CD14-positive monocyte (primary cell): ENCODE results near the gene IRX4. TPM values are rescaled to one million over a fixed set of nuclear protein-coding genes. Genes with fewer than 3 reads are reported as not detected.
A peak's percentile ranks its signal among the peaks of the same experiment; 100 is the strongest.

ENCODE experiments used
- DNase-seq, 3 donors: peaks; one replicate each; pipeline ENCODE4 v3.0.0-alpha.2; 2011 to 2022
- H2AFZ ChIP-seq: 2 replicates; pipeline ENCODE4 v1.6.0; 2012; ENCODE audit warnings: mild to moderate bottlenecking, low read depth, low read length, inconsistent platforms; ENCODE audit not compliant: insufficient read depth, poor library complexity, severe bottlenecking
- H3K27ac ChIP-seq, 2 donors: 1 replicate in 1 of 2; 2 replicates in 1 of 2; pipeline ENCODE4 v1.5.1; 2012 to 2013; ENCODE audit warnings: low read length in 2 of 2, control low read depth in 1 of 2, inconsistent platforms in 1 of 2, low read depth in 1 of 2, mild to moderate bottlenecking in 1 of 2
- H3K27me3 ChIP-seq, 2 donors: one replicate each; pipeline versions ENCODE4 v1.6.0 to v1.6.1; 2011 to 2013; ENCODE audit warnings: low read length in 2 of 2; ENCODE audit not compliant: control insufficient read depth in 2 of 2, insufficient read depth in 2 of 2
- H3K36me3 ChIP-seq, 2 donors: replicated peaks in 1 of 2; 1 replicate in 1 of 2; 2 replicates in 1 of 2; pipeline versions ENCODE4 v1.5.1 to v1.6.1; 2012 to 2013; ENCODE audit warnings: low read length in 2 of 2, control low read depth in 1 of 2, inconsistent platforms in 1 of 2, mild to moderate bottlenecking in 1 of 2; ENCODE audit not compliant: insufficient read depth in 2 of 2, control insufficient read depth in 1 of 2
- H3K4me1 ChIP-seq, 2 donors: 1 replicate in 1 of 2; 2 replicates in 1 of 2; pipeline versions ENCODE4 v1.5.1 to v1.6.1; 2012 to 2013; ENCODE audit warnings: low read length in 2 of 2, control low read depth in 1 of 2, inconsistent platforms in 1 of 2, mild to moderate bottlenecking in 1 of 2, moderate library complexity in 1 of 2; ENCODE audit not compliant: insufficient read depth in 2 of 2, control insufficient read depth in 1 of 2
- H3K4me2 ChIP-seq: replicated peaks from 2 replicates; pipeline ENCODE3; 2012; ENCODE audit warnings: low read length, moderate library complexity, mild to moderate bottlenecking; ENCODE audit not compliant: poor library complexity, severe bottlenecking; ENCODE audit errors: extremely low read depth
- H3K4me3 ChIP-seq, 3 experiments: fragments of 200-600 bp in 1 of 3; sonication (generic) in 1 of 3; replicated peaks in 1 of 3; 1 replicate in 2 of 3; 2 replicates in 1 of 3; pipeline ENCODE4 v1.5.1; 2011 to 2013; ENCODE audit warnings: low read length in 3 of 3, mild to moderate bottlenecking in 3 of 3, control low read depth in 2 of 3, low read depth in 2 of 3, inconsistent platforms in 1 of 3, moderate library complexity in 1 of 3
- H3K79me2 ChIP-seq: 2 replicates; pipeline ENCODE4 v1.6.0; 2012; ENCODE audit warnings: mild to moderate bottlenecking, control low read depth, inconsistent platforms, low read length, moderate library complexity; ENCODE audit not compliant: insufficient read depth
- H3K9ac ChIP-seq: 2 replicates; pipeline ENCODE4 v1.6.0; 2017; ENCODE audit warnings: low read length, mild to moderate bottlenecking; ENCODE audit not compliant: insufficient read depth, poor library complexity, severe bottlenecking
- H3K9me3 ChIP-seq, 2 donors: replicated peaks in 1 of 2; 1 replicate in 1 of 2; 2 replicates in 1 of 2; pipeline versions ENCODE4 v1.5.1 to v1.6.1; 2012 to 2013; ENCODE audit warnings: low read length in 2 of 2, control low read depth in 1 of 2; ENCODE audit not compliant: control insufficient read depth in 1 of 2, insufficient read depth in 1 of 2
- H4K20me1 ChIP-seq: 2 replicates; pipeline ENCODE4 v1.6.0; 2012; ENCODE audit warnings: mild to moderate bottlenecking, low read length, control low read depth, moderate library complexity; ENCODE audit not compliant: insufficient read depth
- H3K27ac Mint-ChIP-seq, 7 donors: one replicate each; pipeline ENCODE4 v1.8.0; 2020; ENCODE audit warnings: mild to moderate bottlenecking in 7 of 7, mixed read lengths in 7 of 7, moderate library complexity in 6 of 7, inconsistent platforms in 2 of 7
- H3K27me3 Mint-ChIP-seq, 3 donors: one replicate each; pipeline ENCODE4 v1.8.0; 2021 to 2022; ENCODE audit warnings: low read depth in 3 of 3, mild to moderate bottlenecking in 3 of 3, mixed read lengths in 3 of 3, moderate library complexity in 3 of 3, inconsistent platforms in 1 of 3
- H3K36me3 Mint-ChIP-seq, 2 donors: one replicate each; pipeline ENCODE4 v1.8.0; 2020; ENCODE audit warnings: mixed read lengths in 2 of 2, inconsistent platforms in 1 of 2, mild to moderate bottlenecking in 1 of 2
- H3K4me1 Mint-ChIP-seq: one replicate; pipeline ENCODE4 v1.8.0; 2020; ENCODE audit warnings: mild to moderate bottlenecking, mixed read lengths
- H3K4me3 Mint-ChIP-seq, 2 donors: one replicate each; pipeline ENCODE4 v1.8.0; 2020; ENCODE audit warnings: mild to moderate bottlenecking in 2 of 2, mixed read lengths in 2 of 2, moderate library complexity in 1 of 2
- H3K9me3 Mint-ChIP-seq, 7 donors: one replicate each; pipeline ENCODE4 v1.8.0; 2020 to 2022; ENCODE audit warnings: mixed read lengths in 7 of 7, mild to moderate bottlenecking in 6 of 7, moderate library complexity in 6 of 7, inconsistent platforms in 2 of 7
- CTCF ChIP-seq: fragments of 200-600 bp; IDR thresholded peaks from one replicate; pipeline ENCODE4 v1.8.0; 2022; ENCODE audit warnings: antibody characterized with exemption, mild to moderate bottlenecking
- WGBS: methylation state at CpG from one replicate; pipeline ENCODE4 v1.1.5; 2013; ENCODE audit warnings: missing lambda C conversion rate; ENCODE audit not compliant: insufficient coverage; 5-methylcytosine and 5-hydroxymethylcytosine counted together
- intact Hi-C, 2 donors: fragments of 100-400 bp; cut with micrococcal nuclease; formaldehyde crosslinking; loops; one replicate each; pipeline versions ENCODE4 v1.15.0 to v1.15.1; 2023
- polyA plus RNA-seq, 3 donors: library from polyadenylated mRNA; depleted of rRNA in 1 of 3; unstranded in 2 of 3; stranded (reverse) in 1 of 3; fragments of 300-500 nt in 2 of 3; fragments of >200 nt in 1 of 3; fragmentation: Illumina TruSeq in 2 of 3; gene quantifications; 1 replicate in 2 of 3; 2 replicates in 1 of 3; pipeline ENCODE4 v1.2.3, GENCODE V29; 2012 to 2021

IRX4 gene
- polyA plus RNA-seq, 3 donors: not detected

- Mint-ChIP-seq H3K9me3 (no peaks in the 10 kb centered on the region), H3K27me3 (peaks cover 17 to 40% (median 18%) of the 10 kb centered on the region in 3 donors), H3K27ac (no peak overlapping the region), H3K4me1 (no peaks in the 10 kb centered on the region), H3K4me3 (peak overlapping the region in 1 of 2 donors; percentile 24), H3K36me3 (no peaks in the 10 kb centered on the region)
- intact Hi-C loops: no loop called here
- no peaks in the 10 kb centered on the region for H4K20me1 ChIP-seq
- H3K4me1 ChIP-seq: no peaks in the 10 kb centered on the region
- no peak overlapping the region for H3K4me3 ChIP-seq
- H2AFZ ChIP-seq: no peak overlapping the region
- no peak for DNase-seq
- H3K79me2 ChIP-seq: no peaks in the 10 kb centered on the region
- no peak overlapping the region for H3K9ac ChIP-seq
- no peak overlapping the region for H3K27ac ChIP-seq
- no peak for TF ChIP-seq CTCF
- no peaks in the 10 kb centered on the region for H3K36me3 ChIP-seq
- no peaks in the 10 kb centered on the region for H3K9me3 ChIP-seq
- 89% methylated on average over 24 of the region's 32 CpGs for WGBS
- H3K27me3 ChIP-seq: no peaks in the 10 kb centered on the region
- H3K4me2 ChIP-seq: no peak overlapping the region
These were observed 45.5 kb downstream of the IRX4 start for GRCh38 chr5:1836891-1837880.

DNA sequence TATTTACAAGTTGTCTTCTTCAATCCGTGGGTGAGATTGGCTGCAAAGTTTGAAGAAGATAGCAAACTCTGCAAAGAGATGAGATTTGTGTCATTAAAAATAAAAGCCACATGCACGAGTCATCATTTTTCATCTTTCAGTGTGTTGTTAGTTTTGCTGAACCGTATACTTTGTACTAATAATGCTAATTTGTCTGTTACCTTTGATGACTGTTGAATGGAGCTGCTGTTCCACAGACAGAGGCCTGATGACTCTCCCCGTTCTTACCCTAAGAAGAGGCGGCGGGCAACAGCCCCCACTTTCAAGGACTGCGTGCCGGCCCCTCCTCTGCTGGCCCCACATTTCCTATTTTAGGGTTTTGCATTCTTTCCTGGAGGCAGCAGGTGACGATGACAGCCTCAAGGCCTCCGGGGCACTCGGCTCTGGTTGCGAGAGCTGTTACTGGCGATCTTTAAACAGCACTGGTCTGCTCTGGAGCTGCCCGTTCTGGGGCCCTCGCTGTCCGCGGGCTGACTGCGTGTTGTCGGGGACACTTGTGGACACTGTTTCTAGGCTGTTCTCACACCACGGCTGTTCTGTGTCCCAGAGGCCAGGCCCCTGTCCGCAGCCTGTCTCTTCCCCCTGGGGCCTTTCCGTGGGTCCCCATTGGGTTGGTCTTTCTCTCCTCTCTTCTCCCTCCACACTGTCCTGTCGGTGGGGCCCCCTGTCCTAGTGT lies 46.4 kb downstream of the IRX4 start:
- no peak for DNase-seq
- Histone ChIP-seq H2AFZ (no peak overlapping the region), H3K36me3 (no peaks in the 10 kb centered on the region), H4K20me1 (no peaks in the 10 kb centered on the region), H3K9me3 (no peaks in the 10 kb centered on the region), H3K27me3 (no peaks in the 10 kb centered on the region), H3K4me2 (no peak overlapping the region), H3K79me2 (no peaks in the 10 kb centered on the region), H3K4me3 (no peak overlapping the region), H3K4me1 (no peaks in the 10 kb centered on the region), H3K9ac (no peak overlapping the region), H3K27ac (no peak overlapping the region)
- H3K4me1 Mint-ChIP-seq: no peaks in the 10 kb centered on the region
- peaks cover 17 to 46% (median 18%) of the 10 kb centered on the region in 3 donors for H3K27me3 Mint-ChIP-seq
- no peaks in the 10 kb centered on the region for H3K36me3 Mint-ChIP-seq
- peak overlapping the region in 1 of 2 donors; percentile 35 for H3K4me3 Mint-ChIP-seq
- peak overlapping the region in 1 of 7 donors; percentile 60 for H3K27ac Mint-ChIP-seq
- no peaks in the 10 kb centered on the region for H3K9me3 Mint-ChIP-seq
- 72% methylated on average over 18 of the region's 23 CpGs for WGBS
- no peak for TF ChIP-seq CTCF
- intact Hi-C loops: no loop called here
